ENCODE data around the gene ZBTB11.

Gene ZBTB11

DNA sequence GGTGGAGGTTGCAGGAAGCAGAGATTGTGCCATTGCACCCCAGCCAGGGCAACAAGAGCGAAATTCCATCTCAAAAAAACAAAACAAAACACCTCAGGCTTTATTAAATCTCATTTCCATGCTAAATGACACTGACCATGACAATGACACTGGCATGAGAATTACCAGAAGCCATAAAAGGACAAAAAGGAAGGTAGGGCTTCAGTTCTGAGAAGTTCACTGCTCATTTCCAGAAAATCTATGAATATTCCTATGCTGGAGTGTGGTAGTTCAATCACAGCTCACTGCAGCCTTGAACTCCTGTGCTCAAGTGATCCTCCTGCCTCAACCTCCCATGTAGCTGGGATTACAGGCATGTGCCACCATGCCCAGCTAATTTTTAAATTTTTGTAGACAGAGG is 58.2 kb downstream of the ZBTB11 start:
- ChIA-PET CTCF (no interaction called here), POLR2A (no interaction called here)
- no peaks in the 10 kb centered on the region for H3K4me1 ChIP-seq (ENCODE audit: control insufficient read depth, insufficient read depth, low read length)
- H3K27ac ChIP-seq (ENCODE audit: extremely low read depth, low read depth, low read length): no peak overlapping the region
- H3K36me3 ChIP-seq (ENCODE audit: control insufficient read depth in 2 of 2, insufficient read depth in 1 of 2, low read length in 2 of 2): no peaks in the 10 kb centered on the region
- TF ChIP-seq ZNF513 (tag by site-specific recombination; IDR thresholded peaks at IDR 0.05): no peak
- no peak for TF ChIP-seq ZNF600 (tag by site-specific recombination; IDR thresholded peaks at IDR 0.05)
- TF ChIP-seq ZNF335 (tag by site-specific recombination; conservative IDR thresholded peaks at IDR 0.05): no peak
- TF ChIP-seq GFI1B (tag by site-specific recombination; IDR thresholded peaks at IDR 0.05): no peak
- TF ChIP-seq GLIS1 (tag by site-specific recombination; IDR thresholded peaks at IDR 0.05): no peak
- TF ChIP-seq PATZ1 (tag by site-specific recombination; IDR thresholded peaks at IDR 0.05): no peak
- no peak for TF ChIP-seq ZSCAN23 (tag by site-specific recombination; IDR thresholded peaks at IDR 0.05)
- no peak for TF ChIP-seq ZNF707 (tag by site-specific recombination; IDR thresholded peaks at IDR 0.05)
- no peak for TF ChIP-seq KLF10 (tag by site-specific recombination; IDR thresholded peaks at IDR 0.05)
- no peak for TF ChIP-seq ZNF449 (tag by site-specific recombination; IDR thresholded peaks at IDR 0.05)
- no peak for TF ChIP-seq ZNF792 (tag by site-specific recombination; IDR thresholded peaks at IDR 0.05)
- TF ChIP-seq ZNF558 (tag by site-specific recombination; IDR thresholded peaks at IDR 0.05): no peak
- TF ChIP-seq ZSCAN30 (tag by site-specific recombination; IDR thresholded peaks at IDR 0.05): no peak
- no peak for TF ChIP-seq ZNF514 (tag by site-specific recombination; IDR thresholded peaks at IDR 0.05)
- no peak for TF ChIP-seq SETDB1 (IDR thresholded peaks at IDR 0.05; ENCODE audit: insufficient read length, low read length)
- H3K4me3 ChIP-seq (ENCODE audit: low read depth, low read length): no peak overlapping the region
- no peaks in the 10 kb centered on the region for H3K9me3 ChIP-seq (ENCODE audit: control insufficient read depth, insufficient read depth, low read depth, low read length)

- POLR2A ChIA-PET: no interaction called here
- no peak overlapping the region for H3K27ac ChIP-seq (ENCODE audit: extremely low read depth, low read depth, low read length)
- H3K36me3 ChIP-seq (ENCODE audit: control insufficient read depth in 2 of 2, insufficient read depth in 1 of 2, low read length in 2 of 2): no peaks in the 10 kb centered on the region
- CTCF ChIA-PET: no interaction called here
- no peaks in the 10 kb centered on the region for H3K9me3 ChIP-seq (ENCODE audit: control insufficient read depth, insufficient read depth, low read depth, low read length)
- no peak overlapping the region for H3K4me3 ChIP-seq (ENCODE audit: low read depth, low read length)
- H3K4me1 ChIP-seq (ENCODE audit: control insufficient read depth, insufficient read depth, low read length): no peaks in the 10 kb centered on the region
- no peak for TF ChIP-seq ZNF174 (tag by site-specific recombination; IDR thresholded peaks at IDR 0.05)
- TF ChIP-seq, protein P1, sequence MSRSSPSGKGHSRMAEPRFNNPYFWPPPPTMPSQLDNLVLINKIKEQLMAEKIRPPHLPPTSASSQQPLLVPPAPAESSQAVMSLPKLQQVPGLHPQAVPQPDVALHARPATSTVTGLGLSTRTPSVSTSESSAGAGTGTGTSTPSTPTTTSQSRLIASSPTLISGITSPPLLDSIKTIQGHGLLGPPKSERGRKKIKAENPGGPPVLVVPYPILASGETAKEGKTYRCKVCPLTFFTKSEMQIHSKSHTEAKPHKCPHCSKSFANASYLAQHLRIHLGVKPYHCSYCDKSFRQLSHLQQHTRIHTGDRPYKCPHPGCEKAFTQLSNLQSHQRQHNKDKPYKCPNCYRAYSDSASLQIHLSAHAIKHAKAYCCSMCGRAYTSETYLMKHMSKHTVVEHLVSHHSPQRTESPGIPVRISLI (tag by site-specific recombination; IDR thresholded peaks at IDR 0.05): no peak
- no peak for TF ChIP-seq ZNF48 (tag by site-specific recombination; IDR thresholded peaks at IDR 0.05)
- no peak for TF ChIP-seq MZF1 (tag by site-specific recombination; IDR thresholded peaks at IDR 0.05; ENCODE audit: borderline replicate concordance)
- TF ChIP-seq ZBTB8A (tag by site-specific recombination; IDR thresholded peaks at IDR 0.05): no peak
- TF ChIP-seq, protein P2, sequence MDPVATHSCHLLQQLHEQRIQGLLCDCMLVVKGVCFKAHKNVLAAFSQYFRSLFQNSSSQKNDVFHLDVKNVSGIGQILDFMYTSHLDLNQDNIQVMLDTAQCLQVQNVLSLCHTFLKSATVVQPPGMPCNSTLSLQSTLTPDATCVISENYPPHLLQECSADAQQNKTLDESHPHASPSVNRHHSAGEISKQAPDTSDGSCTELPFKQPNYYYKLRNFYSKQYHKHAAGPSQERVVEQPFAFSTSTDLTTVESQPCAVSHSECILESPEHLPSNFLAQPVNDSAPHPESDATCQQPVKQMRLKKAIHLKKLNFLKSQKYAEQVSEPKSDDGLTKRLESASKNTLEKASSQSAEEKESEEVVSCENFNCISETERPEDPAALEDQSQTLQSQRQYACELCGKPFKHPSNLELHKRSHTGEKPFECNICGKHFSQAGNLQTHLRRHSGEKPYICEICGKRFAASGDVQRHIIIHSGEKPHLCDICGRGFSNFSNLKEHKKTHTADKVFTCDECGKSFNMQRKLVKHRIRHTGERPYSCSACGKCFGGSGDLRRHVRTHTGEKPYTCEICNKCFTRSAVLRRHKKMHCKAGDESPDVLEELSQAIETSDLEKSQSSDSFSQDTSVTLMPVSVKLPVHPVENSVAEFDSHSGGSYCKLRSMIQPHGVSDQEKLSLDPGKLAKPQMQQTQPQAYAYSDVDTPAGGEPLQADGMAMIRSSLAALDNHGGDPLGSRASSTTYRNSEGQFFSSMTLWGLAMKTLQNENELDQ (tag by site-specific recombination; IDR thresholded peaks at IDR 0.05; ENCODE audit: low read depth): no peak
- no peak for TF ChIP-seq GFI1B (tag by site-specific recombination; IDR thresholded peaks at IDR 0.05)
- no peak for TF ChIP-seq ZFP3 (tag by site-specific recombination; IDR thresholded peaks at IDR 0.05; ENCODE audit: low read depth)
- TF ChIP-seq ZNF510 (tag by site-specific recombination; IDR thresholded peaks at IDR 0.05; ENCODE audit: insufficient replicate concordance): no peak
- no peak for TF ChIP-seq KLF9 (tag by site-specific recombination; IDR thresholded peaks at IDR 0.05; ENCODE audit: low read depth)
- TF ChIP-seq ZNF449 (tag by site-specific recombination; IDR thresholded peaks at IDR 0.05): no peak
- TF ChIP-seq KLF7 (tag by site-specific recombination; IDR thresholded peaks at IDR 0.05; ENCODE audit: borderline replicate concordance): no peak
- no peak for TF ChIP-seq ZNF658 (tag by site-specific recombination; IDR thresholded peaks at IDR 0.05)
- TF ChIP-seq WT1 (tag by site-specific recombination; IDR thresholded peaks at IDR 0.05): no peak
These were observed 59.5 kb downstream of the ZBTB11 start for GRCh38 chr3:101617478-101617877.

All from HEK293 (cell line).